Osteocyte (in vitro differentiated cells): ENCODE results near the gene ZIC4. TPM values are rescaled to one million over a fixed set of nuclear protein-coding genes. Genes with fewer than 3 reads are reported as not detected.

Experiments
- DNase-seq: peaks from one replicate; pipeline ENCODE4 v3.0.0; 2021; ENCODE audit warnings: mixed read lengths; ENCODE audit not compliant: unreplicated experiment; ENCODE audit errors: extremely low spot score
- H3K27ac Mint-ChIP-seq: one replicate; pipeline ENCODE4 v1.8.0; 2021; ENCODE audit warnings: mild to moderate bottlenecking, mixed read lengths; ENCODE audit not compliant: unreplicated experiment
- H3K27me3 Mint-ChIP-seq: one replicate; pipeline ENCODE4 v1.8.0; 2021; ENCODE audit warnings: mixed read lengths; ENCODE audit not compliant: unreplicated experiment
- H3K36me3 Mint-ChIP-seq: one replicate; pipeline ENCODE4 v1.8.0; 2021; ENCODE audit warnings: mixed read lengths; ENCODE audit not compliant: unreplicated experiment
- H3K4me1 Mint-ChIP-seq: one replicate; pipeline ENCODE4 v1.8.0; 2021; ENCODE audit warnings: mixed read lengths; ENCODE audit not compliant: unreplicated experiment
- H3K4me3 Mint-ChIP-seq: one replicate; pipeline ENCODE4 v1.8.0; 2021; ENCODE audit warnings: mild to moderate bottlenecking, moderate library complexity, mixed read lengths; ENCODE audit not compliant: unreplicated experiment
- H3K9me3 Mint-ChIP-seq: one replicate; pipeline ENCODE4 v1.8.0; 2021; ENCODE audit warnings: mixed read lengths; ENCODE audit not compliant: unreplicated experiment
- CTCF ChIP-seq: fragments of 200-600 bp; sonication (generic); IDR thresholded peaks from 2 replicates; pipeline ENCODE4 v1.5.0; 2021; ENCODE audit warnings: antibody characterized with exemption, mild to moderate bottlenecking, moderate library complexity
- total RNA-seq: library from RNA; stranded (reverse); gene quantifications from 2 replicates; pipeline ENCODE4 v1.2.1, GENCODE V29; 2021

The ZIC4 gene
- total RNA-seq, 1 donor from 2014 or later, result 8.8 TPM

GRCh38 chr3:147387291-147387884 lies 19.0 kb downstream of the ZIC4 start:
- peak; percentile 2 for DNase-seq
- no peak overlapping the region for H3K27ac Mint-ChIP-seq
- TF ChIP-seq CTCF, result no peak

GRCh38 chr3:147385059-147386012 lies 21.0 kb downstream of the ZIC4 start:
- Mint-ChIP-seq H3K27ac (peak overlapping the region; percentile 42), H3K27me3 (no peaks in the 10 kb centered on the region), H3K4me3 (no peak overlapping the region), H3K9me3 (no peaks in the 10 kb centered on the region), H3K4me1 (no peaks in the 10 kb centered on the region), H3K36me3 (peaks cover 30% of the 10 kb centered on the region)
- TF ChIP-seq CTCF, result no peak
- peak; percentile 63 for DNase-seq

More at GRCh38 chr3:147387291-147387884, 19.0 kb downstream of the ZIC4 start:
- H3K9me3 Mint-ChIP-seq, result no peaks in the 10 kb centered on the region
- H3K4me3 Mint-ChIP-seq, result no peak overlapping the region
- peaks cover 33% of the 10 kb centered on the region for H3K36me3 Mint-ChIP-seq
- H3K27me3 Mint-ChIP-seq, result no peaks in the 10 kb centered on the region
- H3K4me1 Mint-ChIP-seq, result peaks cover 7% of the 10 kb centered on the region

GRCh38 chr3:147384210-147385058 lies 21.9 kb downstream of the ZIC4 start:
- H3K27me3 Mint-ChIP-seq, result peaks cover 1% of the 10 kb centered on the region
- peaks cover 27% of the 10 kb centered on the region for H3K36me3 Mint-ChIP-seq
- H3K4me1 Mint-ChIP-seq, result no peaks in the 10 kb centered on the region
- H3K4me3 Mint-ChIP-seq, result no peak overlapping the region
- no peak overlapping the region for H3K27ac Mint-ChIP-seq
- DNase-seq, result peak; percentile 81
- no peak for TF ChIP-seq CTCF
- H3K9me3 Mint-ChIP-seq, result no peaks in the 10 kb centered on the region

GRCh38 chr3:147383617-147384016 lies 22.7 kb downstream of the ZIC4 start:
- TF ChIP-seq CTCF, result peak; percentile 32
- Mint-ChIP-seq H3K4me3 (no peak overlapping the region), H3K4me1 (no peaks in the 10 kb centered on the region), H3K27ac (no peak overlapping the region), H3K9me3 (no peaks in the 10 kb centered on the region), H3K27me3 (peaks cover 9% of the 10 kb centered on the region), H3K36me3 (peaks cover 23% of the 10 kb centered on the region)
- DNase-seq, result peak; percentile 19
